Panc1 (cell line): Measurements from ENCODE around the gene CHD6. TPM values are rescaled to one million over a fixed set of nuclear protein-coding genes. Genes with fewer than 3 reads are reported as not detected.

Experiments
- ATAC-seq: fragments of 200-7000 bp; cut with Tn5 transposase; 2 replicates; pipeline ENCODE4 v1.9.1; 2020; ENCODE audit warnings: mild to moderate bottlenecking, moderate library complexity
- BruUV-seq: library from RNA; stranded (reverse); fragments of 400-500 nt; replicated peaks from 2 replicates; lab custom pipeline; 2021; lab: Mats Ljungman, UMichigan
- CTCF ChIA-PET: fragments of 300-600 bp; sonication (Branson Sonifier 250); formaldehyde crosslinking; loops from one replicate; lab custom pipeline; 2022; ENCODE audit warnings: antibody characterized with exemption; lab: Charles Lee
- POLR2A ChIA-PET: fragments of 300-600 bp; sonication (Branson Sonifier 250); formaldehyde crosslinking; loops from one replicate; lab custom pipeline; 2022; ENCODE audit warnings: antibody characterized with exemption; lab: Charles Lee
- DNase-seq: peaks from one replicate; pipeline ENCODE4 v3.0.0-alpha.2; 2010; ENCODE audit warnings: low read depth, low spot score
- H3K27ac ChIP-seq: 2 replicates; pipeline ENCODE4 v1.5.1; 2011; ENCODE audit warnings: mild to moderate bottlenecking, low read length, inconsistent platforms
- H3K27me3 ChIP-seq: fragments of 200-500 bp; sonication (Bioruptor generic); 2 replicates; pipeline ENCODE4 v1.6.0; 2014; ENCODE audit warnings: low read length, inconsistent platforms; ENCODE audit not compliant: control insufficient read depth, insufficient read depth
- H3K36me3 ChIP-seq: fragments of 200-500 bp; sonication (Bioruptor generic); 2 replicates; pipeline ENCODE4 v1.5.1; 2014; ENCODE audit warnings: inconsistent platforms, mild to moderate bottlenecking, low read length, moderate library complexity; ENCODE audit not compliant: control insufficient read depth, insufficient read depth
- H3K4me1 ChIP-seq: 2 replicates; pipeline ENCODE4 v1.5.1; 2011; ENCODE audit warnings: inconsistent platforms, mild to moderate bottlenecking, low read length, moderate library complexity; ENCODE audit not compliant: control insufficient read depth, insufficient read depth
- H3K4me3 ChIP-seq, 2 experiments: 2 replicates each; pipeline ENCODE4 v1.5.1; 2011 to 2012; ENCODE audit warnings: low read depth in 2 of 2, low read length in 2 of 2, mild to moderate bottlenecking in 2 of 2, inconsistent platforms in 1 of 2, moderate library complexity in 1 of 2
- H3K9me3 ChIP-seq: fragments of 200-500 bp; sonication (Bioruptor generic); 2 replicates; pipeline ENCODE4 v1.5.1; 2014; ENCODE audit warnings: low read depth, mild to moderate bottlenecking, inconsistent platforms, low read length, moderate library complexity; ENCODE audit not compliant: control insufficient read depth, insufficient read depth
- CTCF ChIP-seq: fragments of 450-650 bp; IDR thresholded peaks from 2 replicates; pipeline ENCODE4 v1.5.1; 2017; ENCODE audit warnings: mild to moderate bottlenecking
- POLR2AphosphoS5 ChIP-seq: IDR thresholded peaks from 2 replicates; pipeline ENCODE4 v1.6.1; 2012; ENCODE audit warnings: mild to moderate bottlenecking, low read depth, low read length, moderate library complexity
- REST ChIP-seq, 2 experiments: IDR thresholded peaks; 2 replicates each; pipeline ENCODE4 v1.6.1; 2011 to 2012; ENCODE audit warnings: low read depth in 2 of 2, control low read depth in 1 of 2, low read length in 1 of 2, mild to moderate bottlenecking in 1 of 2, moderate library complexity in 1 of 2; ENCODE audit not compliant: insufficient read depth in 1 of 2
- SIN3A ChIP-seq: IDR thresholded peaks from 2 replicates; pipeline ENCODE4 v1.6.1; 2012; ENCODE audit warnings: low read depth, mild to moderate bottlenecking, low read length, moderate library complexity, borderline replicate concordance; ENCODE audit not compliant: insufficient read depth
- in situ Hi-C: cut with HindIII; loops from 2 replicates; pipeline ENCODE4 v1.10.0; 2016; ENCODE audit warnings: low sequenced_read_pairs, low pct_unique_long_range_greater_than_20kb
- intact Hi-C: fragments of 100-400 bp; cut with micrococcal nuclease; formaldehyde crosslinking; loops from one replicate; pipeline ENCODE4 v1.10.0; 2022; ENCODE audit not compliant: unreplicated experiment
- total RNA-seq: library from RNA; stranded (reverse); gene quantifications from one replicate; pipeline ENCODE4 v1.2.1, GENCODE V29; 2021; ENCODE audit not compliant: unreplicated experiment

The CHD6 gene
- total RNA-seq, 1 experiment from 2014 or later = 21.3 TPM

GRCh38 chr20:41608606-41609005, 9.6 kb downstream of the CHD6 start:
- CTCF ChIA-PET = no interaction called here

DNA sequence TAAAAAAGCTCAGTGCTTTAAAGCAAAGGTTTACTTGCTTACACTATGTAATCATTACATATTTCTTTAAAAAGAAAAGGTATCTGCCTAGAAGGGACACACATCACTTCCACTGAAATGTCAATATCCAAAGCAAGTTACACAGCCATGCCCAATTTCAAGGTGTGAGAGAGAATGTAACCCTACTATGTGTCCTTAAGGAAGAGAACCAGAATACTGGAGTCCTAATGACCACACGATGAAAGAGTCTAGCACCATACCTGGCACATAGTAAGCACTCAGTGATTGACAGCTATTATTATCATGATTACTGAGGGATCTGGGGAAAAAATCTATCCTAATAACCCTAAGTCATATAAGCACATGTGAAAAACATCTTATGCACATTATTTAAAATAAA, 10.4 kb downstream of the CHD6 start:
- ATAC-seq = no peak
- POLR2A ChIA-PET = interaction anchor here (0.7 kb wide), 1 partner anchor 12 kb away, joined by 3 read pairs; no protein-coding TSS in a partner anchor

More at GRCh38 chr20:41608606-41609005, 9.6 kb downstream of the CHD6 start:
- intact Hi-C loops (no loop called here), in situ Hi-C loops (no loop called here)
- DNase-seq (no peak), ATAC-seq (no peak)
- POLR2A ChIA-PET = interaction anchor here (0.7 kb wide), 1 partner anchor 11 kb away, joined by 3 read pairs; no protein-coding TSS in a partner anchor
- Histone ChIP-seq H3K4me1 (no peaks in the 10 kb centered on the region), H3K9me3 (no peaks in the 10 kb centered on the region), H3K27ac (no peak overlapping the region), H3K27me3 (no peaks in the 10 kb centered on the region), H3K36me3 (no peaks in the 10 kb centered on the region; the same call in 1 of the 2 replicates), H3K4me3 (no peak overlapping the region)
- no peak for TF ChIP-seq CTCF
- BruUV-seq = no TSS peak

More for the DNA sequence above, 10.4 kb downstream of the CHD6 start:
- in situ Hi-C loops = no loop called here
- DNase-seq = no peak
- H3K4me1 ChIP-seq = no peaks in the 10 kb centered on the region
- CTCF ChIA-PET = no interaction called here
- no TSS peak for BruUV-seq
- no peaks in the 10 kb centered on the region for H3K27me3 ChIP-seq
- H3K9me3 ChIP-seq = no peaks in the 10 kb centered on the region
- H3K27ac ChIP-seq = no peak overlapping the region
- TF ChIP-seq POLR2AphosphoS5 (no peak), SIN3A (no peak), CTCF (no peak), REST (IDR thresholded peaks at IDR 0.05; ENCODE audit: insufficient read depth in 1 of 2, low read depth in 2 of 2, low read length in 1 of 2) (no peak)
- H3K36me3 ChIP-seq = no peaks in the 10 kb centered on the region; the same call in 1 of the 2 replicates
- no peak overlapping the region for H3K4me3 ChIP-seq
- intact Hi-C loops = no loop called here
